Retinal pigment epithelial cell (primary cell): ENCODE data around the gene DUSP16.

Source experiments
- DNase-seq: peaks from one replicate; pipeline ENCODE4 v3.0.0-alpha.2; 2010; ENCODE audit warnings: low read depth
- H3K4me3 ChIP-seq: 2 replicates; pipeline ENCODE4 v1.5.1; 2011; ENCODE audit warnings: mild to moderate bottlenecking, low read length, control low read depth, moderate library complexity
- CTCF ChIP-seq: conservative IDR thresholded peaks from 2 replicates; pipeline ENCODE4 v1.5.1; 2011; ENCODE audit warnings: low read depth, low read length, control low read depth, inconsistent platforms

The DUSP16 gene

GRCh38 chr12:12447837-12448236 is 114.8 kb downstream of the DUSP16 start:
- no peak overlapping the region for H3K4me3 ChIP-seq
- no peak for DNase-seq
- no peak for TF ChIP-seq CTCF

- TF ChIP-seq CTCF, result no peak
- DNase-seq, result no peak
- no peak overlapping the region for H3K4me3 ChIP-seq
Observed at GRCh38 chr12:12447236-12447635, 115.4 kb downstream of the DUSP16 start.

GRCh38 chr12:12446786-12447185 is 115.9 kb downstream of the DUSP16 start:
- no peak for DNase-seq
- TF ChIP-seq CTCF, result no peak
- H3K4me3 ChIP-seq, result no peak overlapping the region

GRCh38 chr12:12445882-12446181 is 116.8 kb downstream of the DUSP16 start:
- no peak for DNase-seq
- no peak overlapping the region for H3K4me3 ChIP-seq
- TF ChIP-seq CTCF, result no peak

GRCh38 chr12:12445165-12445881 is 117.3 kb downstream of the DUSP16 start:
- no peak overlapping the region for H3K4me3 ChIP-seq
- no peak for DNase-seq
- no peak for TF ChIP-seq CTCF

- no peak for DNase-seq
- TF ChIP-seq CTCF, result no peak
- no peak overlapping the region for H3K4me3 ChIP-seq
Observed at GRCh38 chr12:12443431-12443878, 119.2 kb downstream of the DUSP16 start.

GRCh38 chr12:12442548-12443071 is 120.1 kb downstream of the DUSP16 start:
- no peak overlapping the region for H3K4me3 ChIP-seq
- DNase-seq, result no peak
- TF ChIP-seq CTCF, result no peak
